DOHH2 (cell line): ENCODE data around the gene PRRC1.

Source experiments
- H3F3A ChIP-seq: fragments of 200-600 bp; sonication (generic), shearing (Covaris generic); 2 replicates; pipeline ENCODE4 v1.6.0; 2016; ENCODE audit warnings: antibody characterized with exemption, mild to moderate bottlenecking; ENCODE audit not compliant: control insufficient read depth, insufficient read depth
- H3K27ac ChIP-seq: fragments of 200-600 bp; sonication (generic); 2 replicates; pipeline ENCODE4 v1.5.1; 2014; ENCODE audit warnings: low read depth, mild to moderate bottlenecking, low read length, moderate library complexity
- H3K27me3 ChIP-seq: fragments of 200-600 bp; sonication (generic); 2 replicates; pipeline ENCODE4 v1.6.1; 2014; ENCODE audit warnings: mild to moderate bottlenecking, low read length, mixed read lengths; ENCODE audit not compliant: control insufficient read depth
- H3K36me3 ChIP-seq: fragments of 200-600 bp; sonication (generic); 2 replicates; pipeline ENCODE4 v1.6.1; 2014; ENCODE audit warnings: mild to moderate bottlenecking, low read length, moderate library complexity, mixed read lengths; ENCODE audit not compliant: control insufficient read depth
- H3K4me1 ChIP-seq: fragments of 200-600 bp; sonication (generic); 2 replicates; pipeline ENCODE4 v1.6.1; 2014; ENCODE audit warnings: mild to moderate bottlenecking, low read length, mixed read lengths; ENCODE audit not compliant: control insufficient read depth
- H3K4me2 ChIP-seq: fragments of 200-600 bp; sonication (generic); 2 replicates; pipeline ENCODE4 v1.6.0; 2014; ENCODE audit warnings: mild to moderate bottlenecking, low read length, moderate library complexity
- H3K4me3 ChIP-seq: fragments of 200-600 bp; sonication (generic); 2 replicates; pipeline ENCODE4 v1.5.1; 2014; ENCODE audit warnings: mild to moderate bottlenecking, low read length, mixed read lengths
- H3K79me2 ChIP-seq: fragments of 200-600 bp; sonication (generic); 2 replicates; pipeline ENCODE4 v1.6.1; 2014; ENCODE audit warnings: mild to moderate bottlenecking, low read length, mixed read lengths; ENCODE audit not compliant: control insufficient read depth
- H3K9me2 ChIP-seq: fragments of 200-600 bp; sonication (generic); replicated peaks from 2 replicates; pipeline ENCODE4 v1.6.1; 2014; ENCODE audit warnings: mild to moderate bottlenecking, low read length, mixed read lengths; ENCODE audit not compliant: control insufficient read depth
- H3K9me3 ChIP-seq: fragments of 200-600 bp; sonication (generic); 2 replicates; pipeline ENCODE4 v1.6.1; 2014; ENCODE audit warnings: antibody characterized with exemption, low read length, mixed read lengths; ENCODE audit not compliant: control insufficient read depth, insufficient read depth
- H4K20me1 ChIP-seq: fragments of 200-600 bp; sonication (generic); 2 replicates; pipeline ENCODE4 v1.6.0; 2014; ENCODE audit warnings: low read depth, mild to moderate bottlenecking, antibody characterized with exemption, low read length, moderate library complexity; ENCODE audit not compliant: control insufficient read depth, insufficient read depth
- CTCF ChIP-seq: fragments of 200-600 bp; sonication (generic); IDR thresholded peaks from one replicate; pipeline ENCODE4 v1.5.1; 2014; ENCODE audit warnings: antibody characterized with exemption, mild to moderate bottlenecking, low read depth, low read length; ENCODE audit not compliant: poor library complexity, severe bottlenecking
- EZH2phosphoT487 ChIP-seq: fragments of 200-600 bp; sonication (generic); IDR thresholded peaks from 2 replicates; pipeline ENCODE4 v1.6.1; 2017; ENCODE audit warnings: borderline replicate concordance, mild to moderate bottlenecking, antibody characterized with exemption, low read length, moderate library complexity, mixed read lengths

PRRC1 gene

GRCh38 chr5:127574852-127575679, 57.6 kb downstream of the PRRC1 start:
- Histone ChIP-seq H3K9me3 (no peaks in the 10 kb centered on the region), H3K27me3 (no peaks in the 10 kb centered on the region), H3K27ac (no peak overlapping the region), H3F3A (no peaks in the 10 kb centered on the region), H4K20me1 (no peaks in the 10 kb centered on the region), H3K9me2 (no peaks in the 10 kb centered on the region), H3K4me1 (peaks cover 3% of the 10 kb centered on the region; the same call in 1 of the 2 replicates), H3K79me2 (no peaks in the 10 kb centered on the region), H3K4me2 (no peak overlapping the region), H3K4me3 (no peak overlapping the region), H3K36me3 (no peaks in the 10 kb centered on the region)
- no peak for TF ChIP-seq CTCF
- TF ChIP-seq EZH2phosphoT487: no peak

- Histone ChIP-seq H3K9me2 (no peaks in the 10 kb centered on the region), H3K27me3 (no peaks in the 10 kb centered on the region), H3K36me3 (no peaks in the 10 kb centered on the region), H3K79me2 (no peaks in the 10 kb centered on the region), H3K4me2 (no peak overlapping the region), H3K4me1 (peaks cover 3% of the 10 kb centered on the region; the same call in 1 of the 2 replicates), H4K20me1 (no peaks in the 10 kb centered on the region), H3K9me3 (no peaks in the 10 kb centered on the region), H3F3A (no peaks in the 10 kb centered on the region), H3K4me3 (no peak overlapping the region), H3K27ac (no peak overlapping the region)
- TF ChIP-seq EZH2phosphoT487: no peak
- TF ChIP-seq CTCF: no peak
Measured at GRCh38 chr5:127577458-127577857, 60.0 kb downstream of the PRRC1 start.

GRCh38 chr5:127580731-127581130, 63.3 kb downstream of the PRRC1 start:
- H3K4me3 ChIP-seq: no peak overlapping the region
- TF ChIP-seq EZH2phosphoT487: no peak
- no peak for TF ChIP-seq CTCF
- peaks cover 13% of the 10 kb centered on the region for H3K4me1 ChIP-seq
- H3F3A ChIP-seq: no peaks in the 10 kb centered on the region
- no peaks in the 10 kb centered on the region for H3K9me2 ChIP-seq
- H3K4me2 ChIP-seq: no peak overlapping the region
- H3K79me2 ChIP-seq: no peaks in the 10 kb centered on the region
- no peaks in the 10 kb centered on the region for H3K36me3 ChIP-seq
- no peaks in the 10 kb centered on the region for H3K9me3 ChIP-seq
- no peaks in the 10 kb centered on the region for H3K27me3 ChIP-seq
- no peaks in the 10 kb centered on the region for H4K20me1 ChIP-seq
- H3K27ac ChIP-seq: no peak overlapping the region
